Right ventricle myocardium inferior (tissue), 1 donor: ENCODE measurements around the gene ASGR1. TPM values are rescaled to one million over a fixed set of nuclear protein-coding genes. Genes with fewer than 3 reads are reported as not detected.

ENCODE experiments used
- ATAC-seq: fragments of 200-7000 bp; cut with Tn5 transposase; one replicate; pipeline ENCODE4 v1.9.1; 2020; ENCODE audit warnings: mild to moderate bottlenecking, moderate library complexity
- DNase-seq: peaks from one replicate; pipeline ENCODE4 v3.0.0; 2021; ENCODE audit errors: missing footprints
- intact Hi-C: fragments of 100-400 bp; cut with DNase I; formaldehyde crosslinking; loops from one replicate; pipeline ENCODE4 v1.11.0; 2022
- long read RNA-seq: library from polyadenylated mRNA; unstranded; transcript quantifications from one replicate; pipeline ENCODE4 v2.0.0, GENCODE V29; 2021
- total RNA-seq: library from RNA; stranded (reverse); fragmentation: NEBNext Ultra II Directional; extraction: Animal tissue kit (Norgen Biotek cat#: 25700); gene quantifications from one replicate; pipeline ENCODE4 v1.2.1, GENCODE V29; 2021
- donor health status: DM: no; HTN: yes; CAD: no; lungs with severe emphysema.

The ASGR1 gene
- total RNA-seq = 0.43 TPM
- long read RNA-seq = 0 reads

DNA sequence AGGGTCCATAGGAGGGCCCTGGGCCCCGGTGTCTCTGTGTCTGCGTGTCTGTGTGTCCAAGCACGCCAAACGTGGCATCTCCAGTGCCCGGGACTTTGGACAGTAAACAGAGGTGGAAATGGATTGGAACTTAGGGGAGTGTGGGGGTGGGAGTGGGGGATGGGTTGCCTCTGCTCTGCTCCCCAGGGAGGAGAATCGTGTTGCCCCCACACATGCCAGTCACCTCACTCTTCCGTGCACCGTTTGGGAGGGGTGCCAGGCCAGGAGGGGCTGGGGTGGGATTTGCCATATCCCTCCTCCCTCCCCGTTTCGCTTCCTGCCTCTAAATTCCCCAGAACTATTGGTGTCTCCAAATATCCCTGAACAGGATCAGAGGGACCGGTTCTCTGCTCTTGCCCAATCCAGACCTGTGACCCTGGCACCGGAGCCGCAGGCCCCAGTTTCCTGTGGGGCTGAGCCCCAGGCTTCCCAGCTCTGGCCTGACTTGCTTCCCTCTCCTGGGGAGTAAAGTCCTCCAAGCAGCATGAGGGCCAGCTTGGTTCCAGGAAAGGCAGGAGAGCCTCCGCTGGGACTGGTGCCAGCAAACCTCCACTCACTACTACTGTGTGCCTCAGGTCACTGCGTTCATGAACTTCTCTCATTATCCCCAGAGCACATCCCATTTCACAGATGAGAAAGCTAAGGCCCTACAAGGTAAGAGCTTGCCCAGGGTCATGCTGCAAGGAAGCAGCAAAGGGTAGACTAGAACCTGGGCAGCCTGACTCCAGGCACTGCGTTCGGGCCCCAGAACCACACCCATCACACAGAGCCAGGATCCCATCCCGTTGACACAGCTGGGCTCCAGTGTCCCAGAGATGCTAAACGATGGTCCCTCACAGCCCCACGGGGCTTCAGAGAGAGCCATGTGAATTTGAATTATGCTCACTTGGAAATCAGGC lies at the start of gene ASGR1:
Gene ASGR1 (minus strand): TSS at position 54 of the 938 bp plus-strand sequence. CDS start 807 bp downstream, outside the sequence.
- ATAC-seq (no peak), DNase-seq (no peak)
- intact Hi-C loops = no loop called here

- DNase-seq (peak; percentile 9), ATAC-seq (no peak)
- intact Hi-C loops = no loop called here
Observed at GRCh38 chr17:7228920-7229319, 49.8 kb upstream of the ASGR1 start.

DNA sequence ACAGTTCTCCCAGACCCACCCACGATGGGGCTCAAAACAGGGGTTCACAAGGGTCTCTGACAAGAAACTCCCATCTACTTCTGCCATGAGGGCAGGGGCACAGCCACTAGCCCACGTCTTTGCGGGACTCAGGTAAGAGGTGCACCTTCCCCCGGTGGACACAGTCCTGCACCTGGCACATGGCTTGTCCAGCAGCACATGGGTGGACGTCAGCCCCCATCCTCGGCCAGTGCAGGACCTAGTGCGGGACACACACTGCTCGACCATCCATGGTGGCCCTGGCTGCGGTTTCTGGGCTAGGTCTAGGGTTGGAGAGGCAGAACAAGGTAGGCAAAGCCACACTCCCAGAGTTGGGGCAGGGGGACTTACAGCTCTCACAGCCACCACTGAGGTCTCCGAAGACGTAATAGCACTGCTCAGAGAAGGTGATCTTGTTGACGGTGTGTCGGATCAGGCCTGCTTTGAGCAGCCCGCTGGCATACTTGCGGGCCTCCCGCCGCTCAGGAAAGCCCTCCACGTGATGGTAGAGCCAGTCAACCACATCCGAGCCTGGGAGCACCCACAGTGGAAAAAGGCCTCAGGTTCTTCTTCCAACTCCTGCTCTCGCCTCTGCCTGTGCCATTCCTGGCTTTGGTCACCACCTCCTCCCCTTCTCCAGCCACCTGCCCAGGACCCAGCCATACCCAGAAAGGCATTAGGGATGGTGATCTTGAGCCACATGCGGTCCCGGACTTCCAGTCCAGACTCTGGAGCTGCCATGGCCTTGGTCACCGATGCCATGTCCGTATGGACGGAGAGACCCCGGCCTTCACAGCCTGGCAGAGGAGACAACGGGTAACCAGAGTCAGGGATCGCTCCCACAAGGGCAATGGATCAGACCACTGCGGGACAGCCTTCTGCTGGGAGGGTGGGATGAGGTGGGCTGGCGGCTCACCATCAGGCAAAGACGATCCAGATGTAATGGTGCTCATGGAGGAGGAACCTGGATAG lies 47.8 kb upstream of the ASGR1 start:
- intact Hi-C loops = no loop called here
- ATAC-seq (peak; percentile 1), DNase-seq (peak; percentile 56)

DNA sequence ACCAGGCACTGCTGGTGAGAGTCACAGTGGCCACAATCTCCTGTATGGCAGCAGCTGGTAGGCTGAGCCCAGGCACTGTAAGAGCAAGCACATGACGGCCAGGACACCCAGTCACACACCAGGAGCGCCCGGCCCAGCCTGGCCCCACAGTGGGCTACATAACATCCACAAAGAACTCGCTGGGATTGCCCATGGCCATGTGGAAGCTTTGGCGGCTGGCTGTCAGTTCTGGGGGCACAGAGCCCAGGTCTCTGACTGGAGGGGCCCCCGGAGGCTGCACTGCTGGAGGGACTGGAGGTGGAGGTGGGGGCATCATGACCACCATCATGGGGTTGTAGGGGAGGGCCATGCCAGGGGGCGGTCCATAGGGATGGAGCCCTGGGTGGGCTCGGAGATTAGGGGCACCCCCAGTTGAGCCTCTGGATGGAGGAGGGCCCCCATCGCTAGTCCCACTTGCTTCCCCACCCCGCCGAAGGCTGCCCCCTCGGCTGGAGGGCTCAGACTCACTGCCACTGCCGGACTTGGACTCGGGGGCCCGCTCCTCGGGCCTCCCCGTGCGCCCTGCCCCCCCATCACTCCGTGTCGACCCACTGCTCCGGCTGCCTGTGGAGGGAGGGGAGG lies 46.7 kb upstream of the ASGR1 start:
- ATAC-seq = peak; percentile 20
- intact Hi-C loops = no loop called here

DNA sequence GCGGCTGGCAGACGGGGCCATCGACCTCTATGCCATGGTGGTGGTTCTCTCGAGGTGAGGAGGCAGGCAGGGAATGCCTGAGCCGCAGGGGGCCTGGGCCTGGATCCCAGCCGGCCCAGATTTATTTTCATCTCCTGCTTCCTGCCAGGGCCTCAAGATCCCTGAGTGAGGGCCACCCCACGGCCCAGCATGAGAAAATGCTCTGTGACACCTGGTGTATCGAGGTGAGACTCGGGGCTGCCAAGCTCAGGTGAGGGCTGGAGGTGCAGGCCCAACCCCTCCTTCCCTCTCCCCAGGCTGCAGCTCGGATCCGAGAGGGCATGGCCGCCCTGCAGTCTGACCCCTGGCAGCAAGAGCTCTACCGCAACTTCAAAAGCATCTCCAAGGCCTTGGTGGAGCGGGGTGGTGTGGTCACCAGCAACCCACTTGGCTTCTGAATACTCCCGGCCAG lies 45.5 kb upstream of the ASGR1 start:
- ATAC-seq (no peak), DNase-seq (peak; percentile 56)
- intact Hi-C loops = no loop called here

More for the DNA sequence above, 46.7 kb upstream of the ASGR1 start:
- peak; percentile 62 for DNase-seq

- intact Hi-C loops = no loop called here
- peak; percentile 71 for DNase-seq
- ATAC-seq = no peak
Observed at GRCh38 chr17:7224110-7224509, 44.9 kb upstream of the ASGR1 start.

- peak; percentile 9 for DNase-seq
- no peak for ATAC-seq
- intact Hi-C loops = no loop called here
Observed at GRCh38 chr17:7223375-7223774, 44.2 kb upstream of the ASGR1 start.

DNA sequence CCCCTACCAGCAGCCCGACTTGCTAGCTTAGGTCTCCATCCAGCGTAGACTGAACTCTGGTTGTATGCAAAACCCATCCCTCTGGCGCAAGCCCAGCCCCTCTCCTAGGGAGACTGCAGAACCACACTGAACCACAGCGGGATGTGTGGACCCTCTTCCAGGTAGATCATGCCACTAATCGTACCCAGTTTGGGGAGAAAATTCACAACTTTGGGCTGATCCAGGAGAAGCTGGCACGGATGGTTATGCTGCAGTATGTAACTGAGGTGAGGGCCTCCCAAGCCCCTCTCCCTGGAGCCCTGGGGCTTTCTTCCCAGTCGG lies 43.8 kb upstream of the ASGR1 start:
- DNase-seq = no peak
- intact Hi-C loops = no loop called here
- ATAC-seq = no peak

DNA sequence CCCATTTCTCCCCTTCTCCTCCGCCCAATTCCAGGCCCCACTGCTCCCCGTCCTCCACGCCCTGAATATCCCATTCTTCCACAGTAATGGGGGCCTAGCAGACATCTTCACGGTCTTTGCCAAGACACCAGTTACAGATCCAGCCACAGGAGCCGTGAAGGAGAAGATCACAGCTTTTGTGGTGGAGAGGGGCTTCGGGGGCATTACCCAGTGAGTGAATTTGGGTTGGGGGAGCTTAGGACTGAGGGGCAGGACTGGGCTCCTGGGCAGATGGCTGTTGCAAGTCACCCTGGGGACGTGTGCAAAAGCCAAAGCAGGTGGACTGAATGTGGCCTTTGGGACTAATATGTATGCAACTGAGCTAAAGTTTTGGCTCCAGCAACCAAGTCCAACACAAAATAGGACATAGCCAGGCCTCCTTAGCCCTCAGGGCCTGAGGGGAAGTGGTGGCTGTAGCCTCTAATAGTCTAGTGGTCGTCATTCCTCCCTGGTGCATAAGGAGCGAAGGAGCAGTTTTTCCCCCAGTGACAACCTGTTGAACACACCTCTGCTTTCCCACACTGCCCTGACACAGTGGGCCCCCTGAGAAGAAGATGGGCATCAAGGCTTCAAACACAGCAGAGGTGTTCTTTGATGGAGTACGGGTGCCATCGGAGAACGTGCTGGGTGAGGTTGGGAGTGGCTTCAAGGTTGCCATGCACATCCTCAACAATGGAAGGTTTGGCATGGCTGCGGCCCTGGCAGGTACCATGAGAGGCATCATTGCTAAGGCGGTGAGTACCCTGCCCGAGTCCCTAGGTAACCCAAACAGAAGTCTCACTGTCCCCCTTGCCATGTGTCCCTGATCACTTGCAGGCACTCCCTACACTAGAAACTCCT lies 43.2 kb upstream of the ASGR1 start:
- ATAC-seq (no peak), DNase-seq (no peak)
- intact Hi-C loops = no loop called here

DNA sequence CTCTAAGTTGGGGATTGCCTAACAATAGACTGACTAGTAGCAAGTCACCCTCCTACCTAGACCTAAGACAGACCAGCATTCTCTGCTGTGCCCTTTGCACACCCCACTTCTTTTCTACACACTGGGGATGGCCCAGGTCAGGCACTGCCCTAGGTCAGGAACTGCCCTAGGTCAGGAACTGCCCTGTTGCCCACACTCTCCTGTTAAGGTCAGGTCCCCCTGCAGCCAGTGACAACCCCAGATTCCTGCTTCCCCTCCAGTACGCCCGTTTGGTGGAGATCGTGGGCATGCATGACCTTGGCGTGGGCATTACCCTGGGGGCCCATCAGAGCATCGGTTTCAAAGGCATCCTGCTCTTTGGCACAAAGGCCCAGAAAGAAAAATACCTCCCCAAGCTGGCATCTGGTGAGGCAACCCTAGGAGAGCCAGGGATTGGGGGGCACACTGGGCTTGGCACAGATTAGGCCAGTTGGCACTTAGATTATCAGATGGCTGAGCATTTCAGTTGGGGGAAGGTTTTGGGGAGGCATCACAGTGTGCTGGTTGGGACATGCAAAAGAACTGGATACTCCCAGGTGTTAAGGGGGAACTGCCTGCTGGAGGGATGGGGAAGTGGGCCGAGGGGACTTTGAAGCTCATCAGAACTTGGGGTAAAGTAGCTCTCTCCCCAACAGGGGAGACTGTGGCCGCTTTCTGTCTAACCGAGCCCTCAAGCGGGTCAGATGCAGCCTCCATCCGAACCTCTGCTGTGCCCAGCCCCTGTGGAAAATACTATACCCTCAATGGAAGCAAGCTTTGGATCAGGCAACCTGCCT lies 42.3 kb upstream of the ASGR1 start:
- DNase-seq = no peak

GRCh38 chr17:7220593-7221277 lies 41.6 kb upstream of the ASGR1 start:
- DNase-seq = no peak
- ATAC-seq = no peak
- intact Hi-C loops = loop anchor here (1.0 kb wide), 1 partner anchor 18 kb away; no protein-coding TSS in a partner anchor

More for the DNA sequence above, 42.3 kb upstream of the ASGR1 start:
- ATAC-seq = no peak
- intact Hi-C loops = no loop called here

GRCh38 chr17:7219812-7220592 lies 40.8 kb upstream of the ASGR1 start, which contains the start of the genes ACADVL and DLG4:
Gene ACADVL (plus strand): TSS chr17:7219938. CDS start chr17:7219985, 47 bp downstream.
Gene DLG4 (minus strand): TSS chr17:7219836.
- intact Hi-C loops = loop anchor here (1.0 kb wide), 1 partner anchor 18 kb away; no protein-coding TSS in a partner anchor

GRCh38 chr17:7219229-7219811 lies 40.1 kb upstream of the ASGR1 start:
- DNase-seq (no peak), ATAC-seq (no peak)
- intact Hi-C loops = no loop called here

More at GRCh38 chr17:7219812-7220592, 40.8 kb upstream of the ASGR1 start, which contains the start of the genes ACADVL and DLG4:
- ATAC-seq (peak; percentile 88), DNase-seq (peak; percentile 97)

DNA sequence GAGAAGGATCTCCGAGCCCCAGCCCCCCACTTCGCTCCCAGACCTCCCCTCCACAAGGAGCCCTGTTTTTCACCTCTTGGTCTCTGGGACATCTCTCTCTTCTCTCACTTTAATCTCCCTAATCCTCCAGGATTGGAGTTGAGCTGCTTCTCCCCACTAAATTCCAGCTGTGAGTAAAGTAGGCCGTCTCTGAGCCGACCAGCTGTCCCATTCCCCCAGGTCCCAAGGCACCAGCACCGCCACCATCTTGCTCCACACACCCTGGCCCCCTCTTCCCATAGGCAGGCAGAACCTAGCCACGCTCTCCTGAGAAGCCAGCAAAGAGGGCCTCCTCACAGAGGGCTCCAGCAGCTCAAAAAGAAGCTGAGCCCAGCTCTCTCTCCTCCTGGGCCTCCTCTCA lies 39.6 kb upstream of the ASGR1 start:
- DNase-seq = no peak
- no peak for ATAC-seq
- intact Hi-C loops = no loop called here

DNA sequence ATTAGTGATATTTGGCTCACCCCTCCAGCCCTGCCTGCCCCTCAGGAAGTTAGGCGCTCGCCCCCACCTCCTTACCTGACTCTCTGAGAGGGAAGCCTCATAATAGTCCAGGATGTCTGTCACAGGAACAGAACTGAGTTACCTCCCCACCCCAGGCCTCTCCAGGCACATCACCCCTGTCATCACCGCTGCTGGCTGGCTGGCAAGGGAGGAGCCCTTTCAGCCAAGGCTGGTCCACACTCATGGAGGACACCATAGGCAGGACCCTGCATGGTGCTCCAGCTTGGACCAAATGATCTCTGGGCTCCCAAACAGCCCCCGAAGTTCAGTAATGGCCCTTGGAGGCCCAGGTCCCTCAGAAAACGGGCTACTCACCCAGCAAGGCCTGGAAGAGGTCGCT lies 39.0 kb upstream of the ASGR1 start:
- no peak for DNase-seq
- intact Hi-C loops = no loop called here

More for the DNA sequence above, 39.0 kb upstream of the ASGR1 start:
- no peak for ATAC-seq
